Activated CD4-positive, alpha-beta T cell treated with anti-CD3 and anti-CD28 coated beads for 1 hour (primary cell): Measurements from ENCODE around the gene PANK4.

Experiments used
- DNase-seq: peaks from one replicate; pipeline ENCODE4 v3.0.0-alpha.2; 2020

The PANK4 gene

DNA sequence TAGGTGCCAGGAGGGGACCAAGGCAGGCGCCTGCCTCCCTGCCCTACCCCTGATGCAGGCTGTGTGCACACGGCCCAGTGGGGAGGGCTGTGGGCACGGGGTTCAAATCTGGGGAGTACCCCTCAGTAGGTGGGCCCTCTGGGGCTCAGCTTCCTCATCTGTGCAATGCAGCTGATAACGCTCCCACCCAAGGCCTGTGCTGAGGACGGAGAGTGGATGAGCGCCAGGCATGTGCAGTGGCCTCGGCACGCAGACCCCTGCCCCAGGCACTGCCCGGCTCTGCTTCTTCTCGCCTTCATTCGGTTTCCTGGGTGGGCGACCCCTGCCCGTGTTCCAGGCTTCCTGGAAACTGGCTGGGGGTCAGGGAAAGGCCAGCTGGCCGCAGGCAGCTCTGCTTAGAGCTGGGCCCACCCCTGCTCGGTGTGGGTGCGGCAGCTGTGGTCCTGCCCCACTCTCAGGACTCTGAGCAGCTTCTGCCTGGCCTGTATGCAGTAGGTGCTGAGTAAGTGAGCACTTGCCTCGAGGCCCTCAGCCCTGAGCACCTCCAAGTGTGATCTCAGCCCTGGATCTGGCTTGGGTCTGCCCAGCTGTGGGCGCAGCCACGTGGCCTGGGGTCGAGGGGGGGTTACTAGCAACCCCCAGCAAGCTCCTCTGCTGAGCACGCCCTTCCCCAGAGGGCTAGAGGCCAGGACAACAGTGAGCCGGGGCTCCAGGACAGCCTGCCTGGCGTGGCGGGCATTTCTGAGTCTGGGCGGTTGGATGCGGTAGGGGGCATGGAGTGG lies 17.9 kb upstream of the PANK4 start:
- DNase-seq = no peak

DNA sequence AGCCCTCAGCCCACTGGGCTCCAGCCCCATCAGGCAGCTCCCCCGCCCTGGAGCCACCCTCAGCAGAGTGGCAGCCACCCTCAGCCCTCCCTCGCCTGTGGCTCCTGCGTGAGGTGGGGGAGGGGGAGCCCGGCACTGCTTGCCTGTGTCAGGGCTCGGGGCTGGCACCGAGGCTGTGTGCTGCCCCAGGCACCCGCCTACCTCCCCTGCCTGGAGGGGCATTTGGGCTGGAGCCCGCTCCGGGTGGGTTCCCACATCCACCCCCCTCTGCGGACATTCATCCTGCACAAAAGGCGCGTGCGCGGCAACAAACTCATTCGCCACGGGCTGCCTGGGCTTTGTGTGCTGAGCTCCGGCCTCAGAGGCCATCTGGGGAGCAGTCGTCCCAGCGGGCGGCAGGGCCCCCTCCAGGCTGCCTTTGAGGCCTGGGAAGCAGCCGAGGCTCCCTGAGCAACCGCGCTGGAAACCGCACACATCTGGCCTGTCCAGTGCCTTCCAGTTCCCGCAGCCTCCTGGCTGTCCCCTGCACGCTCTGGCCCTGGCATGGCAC lies 17.2 kb upstream of the PANK4 start:
- no peak for DNase-seq

DNA sequence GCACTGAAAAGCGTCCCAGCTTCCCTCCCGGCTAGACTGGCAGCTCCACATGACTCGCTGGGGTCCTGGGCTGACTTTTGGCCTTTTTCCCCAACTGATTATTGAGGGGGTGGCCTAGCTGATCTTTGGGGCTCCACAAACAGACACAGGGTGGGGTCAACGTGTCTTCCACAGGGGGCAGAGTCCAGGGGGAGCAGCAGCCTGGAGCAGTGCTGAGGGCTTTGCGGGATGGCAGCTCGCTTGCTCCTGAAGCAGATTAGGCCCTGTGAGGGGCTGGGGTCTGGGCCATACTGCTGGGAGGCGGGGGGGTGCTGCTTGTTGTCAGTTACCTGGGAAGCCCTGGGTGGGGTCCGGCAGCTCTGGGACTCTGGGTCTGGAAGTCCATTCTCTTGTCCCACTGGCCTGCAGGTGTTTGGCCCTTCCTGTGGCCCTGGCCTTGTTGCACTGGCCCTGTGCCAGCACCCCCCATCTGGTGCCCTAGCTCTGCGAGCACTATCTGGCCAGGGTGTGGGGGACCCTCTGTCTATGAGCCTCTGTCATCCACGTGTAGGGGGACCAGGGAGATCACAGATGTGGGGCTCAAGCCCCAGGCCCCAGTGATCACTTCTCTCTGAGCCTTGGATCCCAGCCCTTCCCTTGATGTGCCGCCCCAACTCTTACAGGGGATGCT lies 16.0 kb upstream of the PANK4 start:
- DNase-seq = no peak

DNA sequence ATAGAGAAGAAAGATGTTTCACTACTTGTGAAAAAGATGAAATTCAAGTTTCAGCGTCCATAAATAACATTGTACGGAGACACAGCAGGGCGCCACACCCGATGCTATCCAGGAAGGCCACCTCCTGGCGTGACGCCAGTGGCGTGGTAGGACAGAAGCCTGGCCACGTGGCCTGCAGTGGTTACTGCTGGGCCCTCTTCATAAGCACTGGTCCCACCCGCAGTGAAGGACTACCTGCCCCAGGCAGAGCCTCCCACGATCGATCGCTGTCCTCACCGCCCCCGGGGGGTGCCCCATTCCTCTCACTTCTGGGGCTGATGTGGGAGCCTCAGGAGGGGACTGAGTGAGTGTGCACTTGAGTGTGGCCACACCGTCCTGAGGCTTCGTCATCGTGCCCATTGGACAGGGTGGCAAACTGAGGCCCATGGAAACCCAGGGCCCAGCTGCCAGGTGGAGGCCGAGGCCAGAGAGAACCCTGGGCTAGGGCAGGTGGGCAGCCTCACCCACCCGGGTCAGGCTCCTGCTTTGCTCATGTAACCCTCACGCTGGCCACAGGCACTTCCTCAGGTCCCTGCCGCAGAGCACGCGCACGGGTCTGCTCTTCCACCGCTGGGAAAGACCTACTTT lies 15.3 kb upstream of the PANK4 start:
- no peak for DNase-seq

DNA sequence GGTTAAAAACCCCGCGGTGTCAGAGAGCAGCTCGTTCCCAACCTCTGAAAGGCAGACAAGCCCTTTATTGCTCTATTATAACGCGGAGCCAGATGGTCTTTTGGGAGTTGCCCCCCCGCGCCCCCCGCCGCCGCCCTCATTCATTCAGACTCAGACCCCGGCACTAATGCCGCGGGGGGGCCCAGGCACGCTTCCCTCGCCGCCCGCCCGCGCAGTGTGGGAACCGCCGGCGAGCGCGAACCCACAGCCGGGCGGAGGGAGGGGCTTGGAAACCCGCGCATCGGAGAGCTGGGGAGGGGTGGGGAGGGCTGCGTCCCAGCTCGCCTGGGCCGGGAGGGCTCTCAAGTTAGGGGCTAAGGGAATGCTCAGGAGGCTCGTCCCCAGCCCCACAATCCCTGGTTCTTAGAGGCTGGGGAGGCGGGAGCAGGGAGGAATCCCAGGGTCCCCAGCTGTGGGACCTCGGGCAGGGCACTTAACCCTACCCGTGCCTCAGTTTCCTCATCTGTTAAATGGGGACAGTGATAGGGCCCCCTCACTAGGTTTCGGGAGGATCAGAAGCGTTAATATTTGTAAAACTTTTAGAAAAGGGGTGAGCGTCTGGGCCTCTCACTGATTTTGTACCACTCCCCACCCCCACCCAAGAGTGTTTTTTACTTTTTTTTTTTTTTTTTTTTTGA lies 14.6 kb upstream of the PANK4 start:
- DNase-seq = no peak

DNA sequence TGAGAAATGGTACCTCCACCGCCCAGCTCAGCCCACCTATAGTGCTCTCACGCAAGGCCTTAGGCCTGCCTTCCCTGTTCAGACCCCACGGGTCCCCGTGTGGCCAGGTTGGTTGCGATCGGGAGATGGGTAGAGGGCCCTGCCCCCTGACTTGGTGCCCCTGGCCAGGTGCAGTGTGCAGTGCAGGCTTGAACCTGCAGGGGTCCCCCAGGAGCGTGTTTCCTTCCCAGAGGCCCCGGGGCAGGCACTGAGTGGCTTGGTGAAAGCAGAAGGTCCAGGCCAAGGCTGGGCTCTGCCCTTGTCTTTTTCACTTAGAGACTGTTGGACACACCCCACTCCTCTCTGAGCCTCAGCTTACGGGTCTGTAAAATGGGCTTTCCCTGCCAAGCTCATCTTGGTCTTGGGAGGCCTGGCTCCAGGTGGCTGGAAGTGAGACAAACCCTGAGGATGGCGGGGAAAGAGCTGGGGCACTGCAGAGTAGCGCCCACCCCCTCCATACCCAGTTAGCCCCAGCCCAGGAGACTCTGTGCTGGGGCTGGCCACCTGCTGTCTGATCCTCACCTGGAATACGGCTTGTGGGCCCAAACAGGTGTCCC lies 13.0 kb upstream of the PANK4 start:
- no peak for DNase-seq

DNA sequence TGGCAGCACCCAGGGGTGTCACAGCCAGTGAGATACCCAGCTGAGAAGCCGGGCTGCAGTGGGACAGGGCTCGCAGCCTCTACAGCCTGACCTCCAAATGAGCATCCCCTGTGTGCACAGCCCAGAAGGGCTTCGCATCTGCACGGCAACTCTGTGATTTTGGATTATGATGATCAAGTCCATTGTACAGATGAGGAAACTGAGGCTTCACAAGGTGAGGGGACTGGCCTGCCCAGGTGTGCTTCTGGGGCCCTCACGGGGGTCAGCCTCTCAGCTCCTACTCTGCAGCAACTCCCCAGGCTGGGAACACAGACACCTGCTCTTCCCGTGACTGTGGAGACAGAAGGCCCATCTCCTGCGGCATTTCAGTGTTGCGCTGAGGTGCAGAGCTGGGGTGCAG lies 12.5 kb upstream of the PANK4 start:
- DNase-seq = no peak

DNA sequence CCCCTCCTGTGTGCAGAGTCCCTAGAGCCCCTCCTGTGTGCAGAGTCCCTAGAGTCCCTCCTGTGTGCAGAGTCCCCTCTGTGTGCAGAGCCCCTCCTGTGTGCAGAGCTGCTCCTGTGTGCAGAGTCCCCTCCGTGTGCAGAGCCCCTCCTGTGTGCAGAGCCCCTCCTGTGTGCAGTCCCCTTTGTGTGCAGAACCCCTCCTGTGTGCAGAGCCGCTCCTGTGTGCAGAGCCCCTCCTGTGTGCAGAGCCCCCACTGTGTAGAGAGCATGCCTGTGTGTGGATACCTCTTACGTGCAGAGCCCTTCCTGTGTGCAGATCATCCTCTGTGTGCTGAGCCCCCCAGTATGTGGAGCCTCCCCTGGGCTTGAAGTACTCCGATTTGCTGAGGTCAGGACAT lies 12.0 kb upstream of the PANK4 start:
- DNase-seq = no peak

DNA sequence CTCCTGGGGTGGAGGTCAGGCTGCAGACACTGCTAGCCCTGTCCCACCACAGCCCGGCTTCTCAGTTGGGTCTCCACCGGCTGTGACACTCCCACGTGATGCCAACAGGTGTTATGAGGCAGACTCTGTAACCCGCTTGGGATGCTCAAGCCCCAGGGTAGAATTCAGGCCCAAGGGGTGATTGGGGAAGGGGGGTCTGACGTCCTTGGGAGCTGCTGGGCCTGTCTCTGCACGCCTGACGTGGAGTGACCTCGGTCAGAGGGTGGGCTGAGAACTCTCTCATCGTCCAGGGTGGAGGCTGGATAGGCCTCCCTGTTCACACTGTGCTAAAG lies 11.4 kb upstream of the PANK4 start:
- no peak for DNase-seq

DNA sequence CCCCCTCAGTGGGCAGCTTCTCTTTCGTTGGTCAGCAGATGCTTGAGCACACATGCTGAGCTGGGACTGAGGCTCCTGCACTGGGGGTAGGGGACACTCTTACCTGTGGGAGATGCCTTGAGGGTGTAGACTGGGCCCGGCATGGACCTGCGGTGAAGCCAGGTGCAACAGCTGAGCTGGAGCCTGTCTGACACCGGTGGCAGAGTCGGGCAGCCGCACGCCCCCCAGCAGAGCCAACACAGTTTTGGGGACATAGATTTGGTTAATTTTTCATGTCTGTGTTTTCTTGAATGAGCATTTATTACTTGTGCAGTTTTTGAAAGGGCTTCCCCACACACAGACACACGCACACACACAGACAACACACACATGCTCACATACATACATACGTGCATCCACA lies 9.6 kb upstream of the PANK4 start:
- no peak for DNase-seq

DNA sequence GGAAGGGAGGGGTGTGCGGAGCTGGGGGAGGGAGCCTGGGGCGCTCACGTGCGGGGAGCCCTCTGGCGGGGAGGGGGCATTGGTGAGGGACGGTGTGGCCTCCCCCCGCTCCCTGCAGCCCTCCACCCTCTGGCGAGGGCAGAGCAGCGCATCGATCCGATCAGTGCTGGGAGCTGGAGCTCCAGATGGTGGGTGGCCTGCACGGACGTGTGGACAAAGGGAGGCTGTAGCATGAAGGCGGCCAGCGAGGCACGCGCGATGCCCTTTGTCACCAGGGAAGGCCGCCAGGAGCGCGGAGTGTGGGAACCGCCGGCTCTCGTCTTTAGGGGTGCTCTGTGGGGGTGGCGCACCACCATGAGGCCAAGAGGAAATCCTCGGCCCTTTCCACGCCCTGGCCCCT lies 9.1 kb upstream of the PANK4 start:
- DNase-seq = no peak

DNA sequence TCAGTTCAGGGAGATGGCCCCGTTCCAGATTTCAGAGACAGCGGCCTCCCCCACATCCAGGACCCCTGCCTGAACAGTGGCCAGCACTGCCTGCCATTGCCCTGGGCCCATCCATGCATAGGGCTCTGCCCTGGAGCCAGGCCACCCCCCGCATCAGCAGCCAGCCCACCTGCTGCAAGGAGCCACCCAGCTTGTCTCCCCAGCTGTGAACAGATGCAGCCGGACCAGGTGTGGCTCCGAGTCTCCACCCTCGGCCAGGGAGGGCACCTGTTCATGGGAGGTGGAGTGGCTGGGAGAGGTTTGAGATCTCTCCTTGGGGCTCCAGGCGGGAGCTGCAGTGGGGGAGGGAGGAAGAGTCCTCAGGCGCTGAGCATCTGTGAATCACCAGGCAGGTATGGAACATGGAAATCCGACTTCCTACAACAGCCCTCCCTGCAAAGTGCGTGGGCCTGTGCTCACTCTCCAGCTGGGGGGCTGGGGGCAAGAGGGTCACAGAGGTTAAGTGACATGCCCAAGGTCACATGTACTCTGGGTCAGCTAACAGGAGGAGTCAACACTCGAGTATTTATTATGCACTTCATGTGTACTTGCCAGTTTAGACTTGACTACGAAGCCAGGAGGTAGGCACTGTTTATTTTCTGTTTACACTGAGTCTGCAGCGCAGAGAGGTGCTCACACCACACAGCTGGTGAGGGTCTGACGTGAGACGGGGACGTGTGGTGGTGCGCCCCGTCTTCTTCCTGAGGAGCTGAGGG lies 8.5 kb upstream of the PANK4 start:
- no peak for DNase-seq

DNA sequence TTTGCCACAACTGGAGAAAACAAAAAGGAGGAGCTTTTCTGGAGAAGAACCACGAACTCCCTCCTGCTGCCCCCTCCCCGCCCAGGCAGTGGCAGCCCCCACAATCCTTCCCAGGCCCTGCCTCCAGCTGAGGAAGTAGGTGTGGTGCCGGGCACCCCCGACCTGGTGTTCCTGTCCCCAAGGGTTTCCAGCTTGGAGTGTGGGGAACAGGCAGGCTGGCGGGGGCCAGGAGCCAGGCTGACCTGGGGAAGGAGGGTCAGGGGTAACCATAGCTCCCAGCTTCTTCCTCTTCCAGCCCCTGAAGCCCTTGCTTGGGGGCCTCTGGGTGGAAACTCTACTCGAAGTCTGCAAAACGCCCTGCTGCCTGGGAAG lies 7.9 kb upstream of the PANK4 start:
- DNase-seq = no peak

DNA sequence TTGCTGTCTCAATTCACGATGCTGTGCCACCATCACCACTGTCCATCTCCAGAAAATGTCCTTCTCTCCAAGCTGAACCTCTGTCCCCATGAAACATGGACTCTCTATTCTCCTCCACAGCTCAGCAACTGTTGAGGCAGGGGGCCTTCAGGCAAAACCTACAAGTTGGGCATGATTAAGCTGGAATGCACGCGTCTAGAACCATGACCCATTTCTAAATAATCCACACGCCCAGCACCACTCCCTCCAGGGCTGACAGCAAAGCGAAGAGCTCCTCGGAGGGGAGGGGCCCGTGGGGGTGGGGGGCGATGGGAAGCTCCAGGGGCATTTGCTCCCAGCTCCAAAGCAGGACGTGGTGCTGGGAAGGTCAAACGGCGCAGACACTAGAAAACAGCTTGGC lies 7.0 kb upstream of the PANK4 start:
- DNase-seq = no peak

DNA sequence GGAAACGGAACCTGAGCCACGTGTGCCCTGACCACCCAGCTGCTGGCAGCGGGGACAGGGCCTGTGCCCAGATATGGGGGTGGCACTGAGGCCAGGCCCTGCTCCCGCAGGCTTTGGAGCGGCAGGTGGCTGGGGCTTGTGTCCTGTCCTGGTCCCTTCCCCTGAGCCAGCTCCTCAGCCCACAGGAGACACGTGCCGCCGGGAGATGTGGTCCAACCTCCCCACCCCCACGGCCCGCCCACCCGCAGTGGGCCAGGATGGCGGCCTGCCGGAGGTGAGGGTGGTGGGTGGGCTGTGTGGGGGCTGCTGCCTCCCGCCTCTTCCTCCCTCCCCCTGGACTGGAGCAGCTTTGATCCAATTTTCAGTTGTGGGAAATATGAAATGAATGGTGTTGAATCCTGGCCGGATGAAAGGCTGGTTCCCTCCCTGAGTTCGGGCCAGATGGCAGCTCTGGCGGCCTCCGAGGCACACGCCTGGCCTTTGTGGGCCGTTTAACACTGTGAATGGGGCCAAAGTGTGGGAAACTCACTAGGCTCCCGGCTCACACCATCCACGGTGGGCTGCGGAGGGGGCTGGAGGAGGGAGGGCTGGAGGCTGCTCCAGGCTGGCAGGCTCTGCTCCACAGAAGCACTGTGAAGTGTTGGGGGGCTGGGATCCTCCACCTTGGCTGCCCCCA lies 6.2 kb upstream of the PANK4 start:
- DNase-seq = no peak

DNA sequence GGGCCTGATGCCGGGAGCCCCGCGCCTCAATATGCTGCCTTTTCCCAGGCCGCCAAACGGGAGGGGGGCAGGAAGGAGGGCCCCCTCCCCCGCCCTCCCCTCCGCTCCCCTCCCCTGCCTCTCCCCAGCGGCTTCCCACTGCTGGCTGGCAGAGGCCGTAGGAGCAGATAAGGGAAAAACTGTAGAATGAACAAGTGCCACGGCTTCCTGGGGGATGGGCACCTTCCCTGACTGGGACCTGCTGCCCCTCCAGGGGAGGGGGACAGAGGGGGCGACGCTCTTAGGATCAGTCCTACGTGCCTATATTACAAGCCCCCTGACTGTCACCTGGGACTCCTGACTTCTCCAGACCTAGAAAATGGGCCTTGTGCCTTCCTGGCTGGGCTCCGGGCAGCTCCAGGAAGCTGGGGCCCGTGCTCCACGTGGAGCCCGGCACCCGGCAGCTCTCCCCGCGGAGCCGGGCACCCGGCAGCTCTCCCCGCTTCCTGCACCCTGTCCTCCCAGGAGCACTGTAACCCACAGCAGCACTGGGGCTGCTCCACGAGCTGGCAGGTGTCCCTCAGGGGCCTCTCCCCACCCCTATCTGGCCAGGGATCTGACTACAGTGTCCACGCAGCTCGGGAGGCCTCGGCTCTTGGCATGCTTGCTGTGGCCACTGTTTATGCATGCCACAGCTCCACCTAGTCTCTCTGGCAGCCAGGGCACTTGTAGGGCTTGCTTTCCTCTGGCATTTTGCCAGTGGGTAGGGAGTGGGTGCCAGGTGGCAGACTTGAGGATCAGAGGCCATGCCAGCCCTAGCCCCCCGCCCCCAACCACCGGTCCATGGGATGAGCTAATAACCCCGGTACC lies 4.3 kb upstream of the PANK4 start:
- no peak for DNase-seq

DNA sequence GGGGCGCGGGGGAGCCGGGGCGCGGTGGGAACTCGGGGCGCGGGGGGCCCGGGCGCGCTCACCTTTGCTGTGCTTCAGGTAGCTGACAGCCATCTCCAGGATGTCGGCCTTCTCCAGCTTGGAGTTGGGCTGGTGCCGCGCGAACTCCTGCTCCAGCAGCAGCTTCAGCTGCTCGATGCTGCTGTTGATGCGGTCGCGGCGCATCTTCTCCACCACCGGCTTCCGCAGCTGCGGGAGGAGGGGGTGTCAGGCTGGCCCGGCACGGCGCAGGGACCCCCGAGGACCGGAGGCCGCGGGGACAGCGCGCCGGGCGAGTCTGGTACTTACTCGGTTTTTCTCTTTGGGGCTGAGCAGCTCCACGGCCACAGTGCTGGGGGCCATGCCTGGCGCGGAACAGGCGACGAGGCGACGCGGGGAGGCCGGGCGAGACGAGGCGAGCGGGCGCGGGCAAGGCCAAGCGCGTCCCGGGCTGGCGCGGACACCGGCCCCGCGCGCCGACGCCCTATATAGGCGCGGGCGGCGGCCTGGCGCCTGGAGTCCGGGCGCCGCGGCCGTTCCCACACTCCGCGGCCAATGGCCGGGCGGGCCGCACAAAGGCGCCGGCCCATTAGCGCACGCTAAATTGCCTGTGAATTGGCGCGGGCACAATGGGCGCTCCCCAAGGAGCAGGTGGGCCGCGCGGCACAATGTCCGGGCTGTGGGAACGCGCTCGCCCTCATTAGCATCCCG lies 3.6 kb upstream of the PANK4 start, which contains the start of gene HES5:
HES5 (minus strand) TSS at position 480 of the 729 bp plus-strand sequence; CDS start at position 381, 99 bp downstream.
- DNase-seq = no peak

DNA sequence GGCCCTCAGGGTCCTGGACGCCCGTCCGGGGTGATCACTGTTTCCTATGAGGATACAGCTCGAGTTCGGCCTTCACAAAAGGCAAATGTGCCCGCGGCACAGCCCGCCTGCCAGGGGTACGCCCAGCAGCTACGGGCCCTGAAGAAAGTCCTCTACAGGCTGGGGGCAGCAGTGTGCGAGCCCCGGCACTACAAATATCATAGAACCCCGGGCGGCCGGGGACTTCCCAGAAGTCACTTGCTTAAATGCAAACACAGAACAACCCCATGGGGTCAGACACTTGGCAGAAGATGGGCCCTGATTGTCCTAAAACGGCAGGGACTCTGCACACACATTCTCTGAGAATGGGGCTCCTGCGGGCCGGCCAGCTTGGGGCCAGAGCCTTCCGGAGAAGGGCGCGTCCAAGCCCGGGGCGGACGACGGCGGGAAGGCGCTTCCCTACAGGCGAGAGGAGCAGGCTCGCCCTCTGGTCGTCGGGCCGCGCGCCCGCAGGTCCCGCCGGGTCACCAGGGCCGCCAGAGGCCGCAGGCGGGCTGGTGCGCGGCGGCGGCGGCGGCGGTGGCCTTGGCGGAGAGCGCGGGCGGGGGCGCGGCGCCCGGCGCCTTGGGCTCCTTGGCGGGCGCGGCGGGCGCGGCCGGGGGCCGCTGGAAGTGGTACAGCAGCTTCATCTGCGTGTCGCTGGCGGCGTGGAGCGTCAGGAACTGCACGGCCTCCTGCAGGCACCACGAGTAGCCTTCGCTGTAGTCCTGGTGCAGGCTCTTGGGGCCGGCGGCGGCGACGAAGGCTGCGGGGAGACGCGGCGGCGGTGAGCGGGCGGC lies 2.8 kb upstream of the PANK4 start:
- peak; percentile 36 for DNase-seq

DNA sequence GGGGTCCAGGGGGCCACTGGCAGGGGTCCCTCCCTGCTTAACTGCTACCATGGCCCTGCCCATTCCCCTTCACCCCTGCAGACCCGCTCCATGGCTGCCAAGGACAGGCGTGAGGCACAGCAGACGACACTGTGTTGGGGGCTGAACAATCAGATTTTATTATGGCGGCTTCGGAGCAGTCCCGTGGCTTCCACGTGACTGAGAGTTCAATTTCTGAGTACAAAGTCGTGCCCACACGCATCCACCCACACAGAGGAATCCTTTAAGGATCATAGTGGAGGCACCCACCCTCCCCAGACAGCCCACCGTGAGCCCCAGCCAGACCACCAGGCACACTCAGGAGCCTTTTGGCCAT lies 2.2 kb upstream of the PANK4 start:
- DNase-seq = no peak
